HG02571 (cell line): ENCODE results near the gene NR1D2.

ENCODE experiments used
- ATAC-seq: cut with Tn5 transposase; IDR thresholded peaks from one replicate; pipeline ENCODE4 v1.9.1; 2021; ENCODE audit warnings: mild to moderate bottlenecking, moderate library complexity; ENCODE audit not compliant: unreplicated experiment

The NR1D2 gene

GRCh38 chr3:23961913-23962312, 16.8 kb downstream of the NR1D2 start:
- no peak for ATAC-seq

GRCh38 chr3:23964537-23965235, 19.6 kb downstream of the NR1D2 start:
- ATAC-seq = no peak

GRCh38 chr3:23966328-23966727, 21.2 kb downstream of the NR1D2 start:
- ATAC-seq = no peak

GRCh38 chr3:23968463-23969184, 23.5 kb downstream of the NR1D2 start:
- no peak for ATAC-seq

- no peak for ATAC-seq
Observed at GRCh38 chr3:23969393-23969792, 24.3 kb downstream of the NR1D2 start.

GRCh38 chr3:23971684-23972083, 26.6 kb downstream of the NR1D2 start:
- no peak for ATAC-seq

GRCh38 chr3:23976555-23976954, 31.5 kb downstream of the NR1D2 start:
- no peak for ATAC-seq

- no peak for ATAC-seq
Observed at GRCh38 chr3:23979569-23979968, 34.5 kb downstream of the NR1D2 start.

- ATAC-seq = no peak
Observed at GRCh38 chr3:23981136-23981535, 36.0 kb downstream of the NR1D2 start.

- ATAC-seq = no peak
Observed at GRCh38 chr3:23981955-23982354, 36.9 kb downstream of the NR1D2 start.

GRCh38 chr3:23984934-23985333, 39.8 kb downstream of the NR1D2 start:
- ATAC-seq = no peak

GRCh38 chr3:23985747-23986544, 40.9 kb downstream of the NR1D2 start:
- ATAC-seq = no peak

GRCh38 chr3:23987356-23987755, 42.3 kb downstream of the NR1D2 start:
- no peak for ATAC-seq

GRCh38 chr3:23991306-23991682, 46.2 kb downstream of the NR1D2 start:
- ATAC-seq = no peak

GRCh38 chr3:23991683-23992628, 46.9 kb downstream of the NR1D2 start:
- no peak for ATAC-seq

- no peak for ATAC-seq
Observed at GRCh38 chr3:23993556-23994243, 48.6 kb downstream of the NR1D2 start.

GRCh38 chr3:23994244-23994569, 49.1 kb downstream of the NR1D2 start:
- no peak for ATAC-seq

- ATAC-seq = no peak
Observed at GRCh38 chr3:23995219-23995618, 50.1 kb downstream of the NR1D2 start.

- no peak for ATAC-seq
Observed at GRCh38 chr3:23996095-23996524, 51.0 kb downstream of the NR1D2 start.

GRCh38 chr3:23999012-23999641, 54.0 kb downstream of the NR1D2 start:
- no peak for ATAC-seq
